Lower leg skin (tissue), 4 donors: ENCODE measurements around the gene FAM120A. TPM values are rescaled to one million over a fixed set of nuclear protein-coding genes. Genes with fewer than 3 reads are reported as not detected.

Experiments used
- DNase-seq, 2 donors: peaks; one replicate each; pipeline ENCODE4 v3.0.0-alpha.2; 2019; ENCODE audit warnings: low spot score in 2 of 2
- H3K4me3 ChIP-seq: fragments of 200-600 bp; sonication (generic); 2 replicates; pipeline ENCODE4 v1.5.1; 2017; ENCODE audit warnings: mild to moderate bottlenecking, low read depth; ENCODE audit not compliant: poor library complexity, severe bottlenecking
- CTCF ChIP-seq, 3 donors: fragments of 450-650 bp; IDR thresholded peaks; one replicate each; pipeline ENCODE4 v1.5.1; 2016; ENCODE audit warnings: antibody characterized with exemption in 3 of 3, mild to moderate bottlenecking in 3 of 3, moderate library complexity in 2 of 3
- POLR2A ChIP-seq, 2 donors: fragments of 450-650 bp; IDR thresholded peaks; one replicate each; pipeline ENCODE4 v1.6.1; 2016 to 2017; ENCODE audit warnings: antibody characterized with exemption in 2 of 2, mild to moderate bottlenecking in 1 of 2, moderate library complexity in 1 of 2
- WGBS, 2 donors: methylation state at CpG; one replicate each; pipeline ENCODE4 v1.1.5; 2018; 5-methylcytosine and 5-hydroxymethylcytosine counted together
- intact Hi-C: fragments of 100-400 bp; cut with DNase I; formaldehyde crosslinking; loops from one replicate; pipeline ENCODE4 v1.15.0; 2023; ENCODE audit warnings: low total_unique reads
- total RNA-seq, 4 donors: library from RNA; depleted of rRNA; stranded (reverse); fragments of >200 nt; gene quantifications; one replicate each; pipeline ENCODE4 v1.1.0, GENCODE V29; 2016

FAM120A gene
- total RNA-seq, 4 donors from 2014 or later: 58.1 to 80.5 (median 65.0) TPM

GRCh38 chr9:93468763-93469456 is 17.4 kb downstream of the FAM120A start:
- DNase-seq: no peak
- intact Hi-C loops: no loop called here
- 38 to 40% methylated on average over 5 of the region's 5 CpGs for WGBS, 2 donors

GRCh38 chr9:93470391-93470790 is 18.9 kb downstream of the FAM120A start:
- TF ChIP-seq POLR2A (IDR thresholded peaks at IDR 0.05): no peak
- no peak for TF ChIP-seq CTCF (IDR thresholded peaks at IDR 0.05)
- 92 to 93% methylated on average over 5 of the region's 5 CpGs for WGBS, 2 donors
- no peak overlapping the region for H3K4me3 ChIP-seq
- no peak for DNase-seq
- intact Hi-C loops: no loop called here

More at GRCh38 chr9:93468763-93469456, 17.4 kb downstream of the FAM120A start:
- no peak overlapping the region for H3K4me3 ChIP-seq
- TF ChIP-seq POLR2A (IDR thresholded peaks at IDR 0.05) (no peak), CTCF (IDR thresholded peaks at IDR 0.05) (no peak)

DNA sequence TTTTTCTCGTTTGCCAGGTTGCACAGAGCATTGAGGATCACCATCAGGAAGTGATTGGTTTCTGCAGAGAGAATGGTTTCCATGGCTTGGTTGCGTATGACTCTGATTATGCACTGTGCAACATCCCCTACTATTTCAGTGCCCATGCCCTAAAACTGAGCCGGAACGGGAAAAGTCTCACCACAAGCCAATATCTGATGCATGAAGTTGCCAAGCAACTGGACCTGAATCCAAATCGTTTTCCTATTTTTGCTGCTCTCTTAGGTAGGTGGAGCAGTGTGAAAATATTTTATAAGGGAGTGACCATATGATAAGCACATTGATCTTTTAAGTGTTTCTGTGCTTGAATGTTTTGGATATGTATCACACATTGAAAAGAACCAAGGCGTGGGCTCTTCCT is 19.6 kb downstream of the FAM120A start:
- DNase-seq: no peak
- TF ChIP-seq POLR2A (IDR thresholded peaks at IDR 0.05) (no peak), CTCF (IDR thresholded peaks at IDR 0.05) (no peak)
- H3K4me3 ChIP-seq: no peak overlapping the region
- WGBS, 2 donors: 67% methylated on average over 6 of the region's 6 CpGs
- intact Hi-C loops: no loop called here

DNA sequence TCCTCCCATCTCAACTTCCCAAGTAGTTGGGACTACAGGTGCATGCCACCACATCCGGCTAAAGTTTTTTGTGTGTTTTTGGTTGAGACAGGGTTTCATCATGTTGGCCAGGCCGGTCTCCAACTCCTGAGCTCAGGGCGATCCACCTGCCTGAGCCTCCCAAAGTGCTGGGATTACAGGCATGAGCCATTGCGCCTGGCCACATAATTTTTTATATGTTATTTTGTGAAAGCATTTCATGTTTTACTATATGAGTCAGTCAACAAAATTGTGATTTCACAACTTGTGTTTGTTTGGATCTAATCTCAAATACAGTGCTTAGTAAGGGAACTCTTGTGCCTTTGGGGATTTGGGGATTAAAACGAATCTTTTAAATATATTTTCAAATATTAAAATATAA is 21.9 kb downstream of the FAM120A start:
- DNase-seq: no peak
- TF ChIP-seq POLR2A (IDR thresholded peaks at IDR 0.05): no peak
- TF ChIP-seq CTCF (IDR thresholded peaks at IDR 0.05): no peak
- WGBS, 2 donors: 84 to 87% methylated on average over 5 of the region's 5 CpGs
- intact Hi-C loops: no loop called here
- no peak overlapping the region for H3K4me3 ChIP-seq

GRCh38 chr9:93475108-93475507 is 23.6 kb downstream of the FAM120A start:
- TF ChIP-seq POLR2A (IDR thresholded peaks at IDR 0.05) (no peak), CTCF (IDR thresholded peaks at IDR 0.05) (no peak)
- no peak overlapping the region for H3K4me3 ChIP-seq
- intact Hi-C loops: no loop called here
- no peak for DNase-seq
- WGBS, 2 donors: 95 to 96% methylated on average over 3 of the region's 3 CpGs

- no peak for DNase-seq
- no peak overlapping the region for H3K4me3 ChIP-seq
- intact Hi-C loops: no loop called here
- 89 to 96% methylated on average over 3 of the region's 3 CpGs for WGBS, 2 donors
- no peak for TF ChIP-seq CTCF (IDR thresholded peaks at IDR 0.05)
- no peak for TF ChIP-seq POLR2A (IDR thresholded peaks at IDR 0.05)
These were observed 24.4 kb downstream of the FAM120A start for GRCh38 chr9:93475856-93476255.
